ENCODE measurements around the gene SEC61B.

The SEC61B gene

GRCh38 chr9:99238331-99238730, 16.2 kb downstream of the SEC61B start:
- DNase-seq (ENCODE audit: insufficient read length, low spot score) (no peak), FAIRE-seq (no peak)
- no peak for TF ChIP-seq CTCF (IDR thresholded peaks at IDR 0.05; ENCODE audit: insufficient read depth, missing control alignments)

- no peak for DNase-seq (ENCODE audit: insufficient read length, low spot score)
- no peak for TF ChIP-seq CTCF (IDR thresholded peaks at IDR 0.05; ENCODE audit: insufficient read depth, missing control alignments)
- no peak for FAIRE-seq
Measured at GRCh38 chr9:99239341-99240060, 17.4 kb downstream of the SEC61B start.

- DNase-seq (ENCODE audit: insufficient read length, low spot score) (no peak), FAIRE-seq (no peak)
- no peak for TF ChIP-seq CTCF (IDR thresholded peaks at IDR 0.05; ENCODE audit: insufficient read depth, missing control alignments)
Measured at GRCh38 chr9:99241106-99241505, 19.0 kb downstream of the SEC61B start.

- FAIRE-seq (no peak), DNase-seq (ENCODE audit: insufficient read length, low spot score) (no peak)
- TF ChIP-seq CTCF (IDR thresholded peaks at IDR 0.05; ENCODE audit: insufficient read depth, missing control alignments), result no peak
Measured at GRCh38 chr9:99244344-99245260, 22.5 kb downstream of the SEC61B start.

- no peak for DNase-seq (ENCODE audit: insufficient read length, low spot score)
- no peak for TF ChIP-seq CTCF (IDR thresholded peaks at IDR 0.05; ENCODE audit: insufficient read depth, missing control alignments)
- no peak for FAIRE-seq
Measured at GRCh38 chr9:99249619-99250018, 27.5 kb downstream of the SEC61B start.

- DNase-seq (ENCODE audit: insufficient read length, low spot score) (no peak), FAIRE-seq (no peak)
- TF ChIP-seq CTCF (IDR thresholded peaks at IDR 0.05; ENCODE audit: insufficient read depth, missing control alignments), result no peak
Measured at GRCh38 chr9:99251157-99251556, 29.1 kb downstream of the SEC61B start.

GRCh38 chr9:99253134-99253533, 31.1 kb downstream of the SEC61B start:
- TF ChIP-seq CTCF (IDR thresholded peaks at IDR 0.05; ENCODE audit: insufficient read depth, missing control alignments), result no peak
- DNase-seq (ENCODE audit: insufficient read length, low spot score) (no peak), FAIRE-seq (no peak)

Measured in D721Med (cell line).